ENCODE results near the gene SNX11. TPM values are rescaled to one million over a fixed set of nuclear protein-coding genes. Genes with fewer than 3 reads are reported as not detected.

The SNX11 gene
- total RNA-seq, 1 donor from 2014 or later = 21.8 TPM

- DNase-seq (ENCODE audit: low spot score) = no peak
Observed at GRCh38 chr17:48162306-48162934, 54.9 kb downstream of the SNX11 start.

- peak; percentile 20 for DNase-seq (ENCODE audit: low spot score)
Observed at GRCh38 chr17:48162946-48163506, 55.5 kb downstream of the SNX11 start.

- DNase-seq (ENCODE audit: low spot score) = no peak
Observed at GRCh38 chr17:48163809-48164208, 56.2 kb downstream of the SNX11 start.

DNA sequence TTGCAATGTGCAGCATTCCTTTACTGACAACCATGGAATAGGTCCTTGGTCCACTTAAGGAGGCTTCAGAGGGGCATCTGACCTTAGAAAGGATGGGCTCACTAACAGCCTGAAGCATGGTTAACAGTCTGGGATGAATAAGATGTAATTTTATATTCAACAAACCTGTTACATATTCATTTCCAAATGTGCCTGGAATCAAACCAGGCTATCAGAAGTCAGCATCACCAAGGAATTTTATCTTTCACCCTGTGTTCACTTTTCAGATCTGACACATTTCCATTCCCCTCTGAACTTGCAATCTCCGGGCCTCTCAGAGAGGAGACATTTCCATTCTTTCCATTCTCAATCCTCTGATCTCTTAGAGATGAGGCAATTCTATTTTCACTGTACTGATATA is 62.4 kb downstream of the SNX11 start:
- no peak for DNase-seq (ENCODE audit: low spot score)

Other genes starting within 250 kb of the SNX11 start
- gene SP2, start 211.5 kb upstream of the SNX11 start, total RNA-seq = 17.4 TPM
- 43.2 TPM for gene PNPO, start 166.2 kb upstream of the SNX11 start, total RNA-seq
- 109 TPM for gene PRR15L, start 149.9 kb upstream of the SNX11 start, total RNA-seq
- gene CDK5RAP3, start 136.7 kb upstream of the SNX11 start, total RNA-seq = 194 TPM
- 39.3 TPM for gene COPZ2, start 70.0 kb upstream of the SNX11 start, total RNA-seq
- gene NFE2L1, start 59.4 kb upstream of the SNX11 start, total RNA-seq = 207 TPM
- 41.9 TPM for gene CBX1, start 6.3 kb upstream of the SNX11 start, total RNA-seq